ENCODE results near the gene ZNF524.

GRCh38 chr19:55624109-55625003 lies 24.3 kb downstream of the ZNF524 start, which contains the start of gene ZNF784:
- TF ChIP-seq, protein P1, sequence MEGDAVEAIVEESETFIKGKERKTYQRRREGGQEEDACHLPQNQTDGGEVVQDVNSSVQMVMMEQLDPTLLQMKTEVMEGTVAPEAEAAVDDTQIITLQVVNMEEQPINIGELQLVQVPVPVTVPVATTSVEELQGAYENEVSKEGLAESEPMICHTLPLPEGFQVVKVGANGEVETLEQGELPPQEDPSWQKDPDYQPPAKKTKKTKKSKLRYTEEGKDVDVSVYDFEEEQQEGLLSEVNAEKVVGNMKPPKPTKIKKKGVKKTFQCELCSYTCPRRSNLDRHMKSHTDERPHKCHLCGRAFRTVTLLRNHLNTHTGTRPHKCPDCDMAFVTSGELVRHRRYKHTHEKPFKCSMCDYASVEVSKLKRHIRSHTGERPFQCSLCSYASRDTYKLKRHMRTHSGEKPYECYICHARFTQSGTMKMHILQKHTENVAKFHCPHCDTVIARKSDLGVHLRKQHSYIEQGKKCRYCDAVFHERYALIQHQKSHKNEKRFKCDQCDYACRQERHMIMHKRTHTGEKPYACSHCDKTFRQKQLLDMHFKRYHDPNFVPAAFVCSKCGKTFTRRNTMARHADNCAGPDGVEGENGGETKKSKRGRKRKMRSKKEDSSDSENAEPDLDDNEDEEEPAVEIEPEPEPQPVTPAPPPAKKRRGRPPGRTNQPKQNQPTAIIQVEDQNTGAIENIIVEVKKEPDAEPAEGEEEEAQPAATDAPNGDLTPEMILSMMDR (IDR thresholded peaks at IDR 0.05; ENCODE audit: low read depth, low read length, poor library complexity, severe bottlenecking): no peak
- TF ChIP-seq EZH2phosphoT487 (IDR thresholded peaks at IDR 0.05; ENCODE audit: borderline replicate concordance, low read length): no peak
